ENCODE measurements around the gene KRT6C.

The KRT6C gene

DNA sequence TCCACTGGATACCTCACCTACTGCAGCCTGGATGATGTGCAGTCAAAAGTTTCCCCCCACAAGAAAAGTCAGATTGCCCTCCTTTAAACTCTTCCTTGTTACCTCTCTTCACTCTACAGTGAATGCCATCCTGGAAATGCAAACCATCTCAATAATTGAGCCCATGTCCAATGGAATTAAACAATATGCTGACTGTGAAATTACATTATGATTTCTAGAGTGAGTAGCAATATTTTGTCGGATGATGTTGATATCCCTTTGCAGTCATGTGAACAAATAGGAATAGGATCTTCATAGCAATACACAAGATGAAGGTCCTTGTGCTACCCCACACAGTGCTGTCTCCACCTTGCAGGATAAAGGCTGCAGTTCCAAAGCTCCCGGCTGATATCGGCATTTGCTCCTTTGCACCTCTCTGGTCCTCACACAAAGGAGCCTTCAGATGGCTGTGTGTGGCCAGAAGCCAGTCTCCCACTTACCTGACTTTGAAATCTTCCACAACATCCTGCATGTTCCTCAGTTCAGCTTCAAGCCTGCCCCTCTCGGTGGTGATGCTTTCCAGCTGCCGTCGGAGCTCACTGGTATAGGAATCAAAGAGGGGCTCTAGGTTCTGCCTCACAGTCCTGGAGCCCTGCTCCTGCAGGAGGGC is 40.9 kb downstream of the KRT6C start (continued):
- TF ChIP-seq ZNF433 (tag by site-specific recombination; IDR thresholded peaks at IDR 0.05; ENCODE audit: low read depth) (no peak), ZNF335 (tag by site-specific recombination; conservative IDR thresholded peaks at IDR 0.05) (no peak), ZNF623 (tag by site-specific recombination; IDR thresholded peaks at IDR 0.05) (no peak), ZNF629 (tag by site-specific recombination; IDR thresholded peaks at IDR 0.05) (no peak), ZFP41 (tag by site-specific recombination; IDR thresholded peaks at IDR 0.05; ENCODE audit: borderline replicate concordance) (no peak)

DNA sequence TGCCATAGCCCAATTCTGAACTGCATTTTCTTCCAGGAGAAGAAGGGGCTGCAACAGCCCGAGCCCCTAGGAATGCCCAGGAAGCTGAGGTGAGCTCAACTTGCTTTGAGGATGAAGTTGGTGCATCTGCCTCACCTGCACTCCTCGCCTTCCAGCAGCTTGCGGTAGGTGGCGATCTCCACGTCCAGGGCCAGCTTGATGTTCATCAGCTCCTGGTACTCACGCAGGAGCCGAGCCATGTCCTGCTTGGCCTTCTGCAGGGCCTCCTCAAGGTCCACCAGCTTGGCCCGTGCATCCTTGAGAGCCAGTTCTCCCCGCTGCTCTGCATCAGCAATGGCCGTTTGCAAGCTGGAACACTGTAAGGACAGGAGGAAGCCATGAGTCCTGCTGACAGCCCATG is 45.5 kb downstream of the KRT6C start:
- no peak overlapping the region for H3K27ac ChIP-seq (ENCODE audit: extremely low read depth, low read depth, low read length)
- no peaks in the 10 kb centered on the region for H3K9me3 ChIP-seq (ENCODE audit: control insufficient read depth, insufficient read depth, low read depth, low read length)
- TF ChIP-seq ZNF175 (tag by site-specific recombination; IDR thresholded peaks at IDR 0.05) = no peak
- TF ChIP-seq YY2 (tag by site-specific recombination; IDR thresholded peaks at IDR 0.05) = no peak
- no peak for TF ChIP-seq REPIN1 (tag by site-specific recombination; IDR thresholded peaks at IDR 0.05; ENCODE audit: low read depth)
- no peak for TF ChIP-seq ZNF248 (tag by site-specific recombination; IDR thresholded peaks at IDR 0.05)
- TF ChIP-seq, protein P1, sequence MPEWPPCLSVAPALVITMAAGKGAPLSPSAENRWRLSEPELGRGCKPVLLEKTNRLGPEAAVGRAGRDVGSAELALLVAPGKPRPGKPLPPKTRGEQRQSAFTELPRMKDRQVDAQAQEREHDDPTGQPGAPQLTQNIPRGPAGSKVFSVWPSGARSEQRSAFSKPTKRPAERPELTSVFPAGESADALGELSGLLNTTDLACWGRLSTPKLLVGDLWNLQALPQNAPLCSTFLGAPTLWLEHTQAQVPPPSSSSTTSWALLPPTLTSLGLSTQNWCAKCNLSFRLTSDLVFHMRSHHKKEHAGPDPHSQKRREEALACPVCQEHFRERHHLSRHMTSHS (tag by site-specific recombination; IDR thresholded peaks at IDR 0.05) = no peak
- TF ChIP-seq ZNF664 (tag by site-specific recombination; IDR thresholded peaks at IDR 0.05) = no peak
- TF ChIP-seq ZNF169 (tag by site-specific recombination; IDR thresholded peaks at IDR 0.05) = no peak
- TF ChIP-seq ZNF677 (tag by site-specific recombination; IDR thresholded peaks at IDR 0.05) = no peak
- TF ChIP-seq ZNF10 (tag by site-specific recombination; IDR thresholded peaks at IDR 0.05) = no peak
- TF ChIP-seq, protein P2, sequence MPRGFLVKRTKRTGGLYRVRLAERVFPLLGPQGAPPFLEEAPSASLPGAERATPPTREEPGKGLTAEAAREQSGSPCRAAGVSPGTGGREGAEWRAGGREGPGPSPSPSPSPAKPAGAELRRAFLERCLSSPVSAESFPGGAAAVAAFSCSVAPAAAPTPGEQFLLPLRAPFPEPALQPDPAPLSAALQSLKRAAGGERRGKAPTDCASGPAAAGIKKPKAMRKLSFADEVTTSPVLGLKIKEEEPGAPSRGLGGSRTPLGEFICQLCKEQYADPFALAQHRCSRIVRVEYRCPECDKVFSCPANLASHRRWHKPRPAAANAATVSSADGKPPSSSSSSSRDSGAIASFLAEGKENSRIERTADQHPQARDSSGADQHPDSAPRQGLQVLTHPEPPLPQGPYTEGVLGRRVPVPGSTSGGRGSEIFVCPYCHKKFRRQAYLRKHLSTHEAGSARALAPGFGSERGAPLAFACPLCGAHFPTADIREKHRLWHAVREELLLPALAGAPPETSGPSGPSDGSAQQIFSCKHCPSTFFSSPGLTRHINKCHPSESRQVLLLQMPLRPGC (tag by site-specific recombination; IDR thresholded peaks at IDR 0.05) = no peak
- CTCF ChIA-PET = interaction anchor here (0.9 to 1.7 kb wide), 4 partner anchors 15 to 79 kb away, joined by 3 to 6 read pairs (median 4); no protein-coding TSS in a partner anchor
- H3K4me3 ChIP-seq (ENCODE audit: low read depth, low read length) = no peak overlapping the region
- no peaks in the 10 kb centered on the region for H3K4me1 ChIP-seq (ENCODE audit: control insufficient read depth, insufficient read depth, low read length)
- POLR2A ChIA-PET = no interaction called here
- H3K36me3 ChIP-seq (ENCODE audit: control insufficient read depth in 2 of 2, insufficient read depth in 1 of 2, low read length in 2 of 2) = no peaks in the 10 kb centered on the region

GRCh38 chr12:52427083-52427482 is 46.5 kb downstream of the KRT6C start:
- Histone ChIP-seq H3K27ac (ENCODE audit: extremely low read depth, low read depth, low read length) (no peak overlapping the region), H3K9me3 (ENCODE audit: control insufficient read depth, insufficient read depth, low read depth, low read length) (no peaks in the 10 kb centered on the region), H3K4me1 (ENCODE audit: control insufficient read depth, insufficient read depth, low read length) (no peaks in the 10 kb centered on the region), H3K4me3 (ENCODE audit: low read depth, low read length) (no peak overlapping the region), H3K36me3 (ENCODE audit: control insufficient read depth in 2 of 2, insufficient read depth in 1 of 2, low read length in 2 of 2) (no peaks in the 10 kb centered on the region)
- TF ChIP-seq, protein P3, sequence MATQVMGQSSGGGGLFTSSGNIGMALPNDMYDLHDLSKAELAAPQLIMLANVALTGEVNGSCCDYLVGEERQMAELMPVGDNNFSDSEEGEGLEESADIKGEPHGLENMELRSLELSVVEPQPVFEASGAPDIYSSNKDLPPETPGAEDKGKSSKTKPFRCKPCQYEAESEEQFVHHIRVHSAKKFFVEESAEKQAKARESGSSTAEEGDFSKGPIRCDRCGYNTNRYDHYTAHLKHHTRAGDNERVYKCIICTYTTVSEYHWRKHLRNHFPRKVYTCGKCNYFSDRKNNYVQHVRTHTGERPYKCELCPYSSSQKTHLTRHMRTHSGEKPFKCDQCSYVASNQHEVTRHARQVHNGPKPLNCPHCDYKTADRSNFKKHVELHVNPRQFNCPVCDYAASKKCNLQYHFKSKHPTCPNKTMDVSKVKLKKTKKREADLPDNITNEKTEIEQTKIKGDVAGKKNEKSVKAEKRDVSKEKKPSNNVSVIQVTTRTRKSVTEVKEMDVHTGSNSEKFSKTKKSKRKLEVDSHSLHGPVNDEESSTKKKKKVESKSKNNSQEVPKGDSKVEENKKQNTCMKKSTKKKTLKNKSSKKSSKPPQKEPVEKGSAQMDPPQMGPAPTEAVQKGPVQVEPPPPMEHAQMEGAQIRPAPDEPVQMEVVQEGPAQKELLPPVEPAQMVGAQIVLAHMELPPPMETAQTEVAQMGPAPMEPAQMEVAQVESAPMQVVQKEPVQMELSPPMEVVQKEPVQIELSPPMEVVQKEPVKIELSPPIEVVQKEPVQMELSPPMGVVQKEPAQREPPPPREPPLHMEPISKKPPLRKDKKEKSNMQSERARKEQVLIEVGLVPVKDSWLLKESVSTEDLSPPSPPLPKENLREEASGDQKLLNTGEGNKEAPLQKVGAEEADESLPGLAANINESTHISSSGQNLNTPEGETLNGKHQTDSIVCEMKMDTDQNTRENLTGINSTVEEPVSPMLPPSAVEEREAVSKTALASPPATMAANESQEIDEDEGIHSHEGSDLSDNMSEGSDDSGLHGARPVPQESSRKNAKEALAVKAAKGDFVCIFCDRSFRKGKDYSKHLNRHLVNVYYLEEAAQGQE (tag by site-specific recombination; IDR thresholded peaks at IDR 0.05) = no peak
- TF ChIP-seq ZNF175 (tag by site-specific recombination; IDR thresholded peaks at IDR 0.05) = no peak
- TF ChIP-seq, protein P4, sequence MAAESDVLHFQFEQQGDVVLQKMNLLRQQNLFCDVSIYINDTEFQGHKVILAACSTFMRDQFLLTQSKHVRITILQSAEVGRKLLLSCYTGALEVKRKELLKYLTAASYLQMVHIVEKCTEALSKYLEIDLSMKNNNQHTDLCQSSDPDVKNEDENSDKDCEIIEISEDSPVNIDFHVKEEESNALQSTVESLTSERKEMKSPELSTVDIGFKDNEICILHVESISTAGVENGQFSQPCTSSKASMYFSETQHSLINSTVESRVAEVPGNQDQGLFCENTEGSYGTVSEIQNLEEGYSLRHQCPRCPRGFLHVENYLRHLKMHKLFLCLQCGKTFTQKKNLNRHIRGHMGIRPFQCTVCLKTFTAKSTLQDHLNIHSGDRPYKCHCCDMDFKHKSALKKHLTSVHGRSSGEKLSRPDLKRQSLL (tag by site-specific recombination; IDR thresholded peaks at IDR 0.05) = no peak
- TF ChIP-seq GLIS1 (tag by site-specific recombination; IDR thresholded peaks at IDR 0.05) = no peak
- TF ChIP-seq ZNF426 (tag by site-specific recombination; IDR thresholded peaks at IDR 0.05) = no peak
- TF ChIP-seq ZNF133 (tag by site-specific recombination; IDR thresholded peaks at IDR 0.05) = no peak
- no peak for TF ChIP-seq TCF7L2 (IDR thresholded peaks at IDR 0.05; ENCODE audit: borderline replicate concordance, low read depth, low read length)
- POLR2A ChIA-PET = interaction anchor here (0.6 kb wide), 1 partner anchor 185 kb away, joined by 3 read pairs; no protein-coding TSS in a partner anchor
- CTCF ChIA-PET = interaction anchor here (0.8 to 1.7 kb wide), 5 partner anchors 11 to 80 kb away, joined by 3 to 6 read pairs (median 3); no protein-coding TSS in a partner anchor

Measured in HEK293 (cell line).